ENCODE measurements around the gene MATK.

MATK gene

DNA sequence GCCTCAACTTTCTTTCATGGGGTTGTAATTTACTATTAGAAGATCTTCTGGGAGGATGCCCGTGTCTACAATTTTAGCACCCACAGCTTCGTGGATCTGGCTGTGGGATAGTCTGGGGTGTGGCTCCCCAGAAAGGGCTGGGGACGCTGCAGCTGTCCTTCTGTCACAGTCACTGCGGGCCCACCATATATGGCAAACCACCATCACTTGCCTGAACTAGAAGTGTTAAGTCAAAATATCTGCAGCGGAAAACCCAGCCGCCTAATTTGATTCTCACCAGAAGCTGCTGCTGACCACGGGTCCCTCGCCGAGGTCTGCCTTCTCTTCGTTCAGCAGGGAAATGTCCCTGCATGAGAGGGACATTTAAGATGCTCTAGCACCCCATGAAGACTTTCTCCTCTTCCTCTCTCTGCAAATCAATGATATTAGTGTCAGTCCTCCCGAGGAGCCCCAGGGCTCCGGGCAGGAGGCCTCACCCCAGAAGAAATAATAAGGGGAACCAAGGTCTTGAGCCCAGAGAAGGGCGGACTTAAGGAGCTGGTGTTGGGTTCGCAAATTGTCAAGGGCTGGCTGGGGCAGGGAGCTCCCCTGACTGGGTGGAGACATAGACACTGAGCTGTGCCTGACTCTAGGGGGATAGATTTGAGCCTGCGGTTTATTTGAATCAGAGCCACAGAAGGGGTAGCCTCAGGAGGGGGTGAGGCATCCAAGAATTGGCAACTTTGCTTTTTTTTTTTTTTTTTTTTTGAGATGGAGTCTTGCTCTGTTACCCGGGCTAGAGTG lies 3.0 kb upstream of the MATK start:
- DNase-seq (ENCODE audit: low spot score): no peak

- no peak for DNase-seq (ENCODE audit: low spot score)
Observed at GRCh38 chr19:3785451-3785937, 687 bp downstream of the MATK start.

DNA sequence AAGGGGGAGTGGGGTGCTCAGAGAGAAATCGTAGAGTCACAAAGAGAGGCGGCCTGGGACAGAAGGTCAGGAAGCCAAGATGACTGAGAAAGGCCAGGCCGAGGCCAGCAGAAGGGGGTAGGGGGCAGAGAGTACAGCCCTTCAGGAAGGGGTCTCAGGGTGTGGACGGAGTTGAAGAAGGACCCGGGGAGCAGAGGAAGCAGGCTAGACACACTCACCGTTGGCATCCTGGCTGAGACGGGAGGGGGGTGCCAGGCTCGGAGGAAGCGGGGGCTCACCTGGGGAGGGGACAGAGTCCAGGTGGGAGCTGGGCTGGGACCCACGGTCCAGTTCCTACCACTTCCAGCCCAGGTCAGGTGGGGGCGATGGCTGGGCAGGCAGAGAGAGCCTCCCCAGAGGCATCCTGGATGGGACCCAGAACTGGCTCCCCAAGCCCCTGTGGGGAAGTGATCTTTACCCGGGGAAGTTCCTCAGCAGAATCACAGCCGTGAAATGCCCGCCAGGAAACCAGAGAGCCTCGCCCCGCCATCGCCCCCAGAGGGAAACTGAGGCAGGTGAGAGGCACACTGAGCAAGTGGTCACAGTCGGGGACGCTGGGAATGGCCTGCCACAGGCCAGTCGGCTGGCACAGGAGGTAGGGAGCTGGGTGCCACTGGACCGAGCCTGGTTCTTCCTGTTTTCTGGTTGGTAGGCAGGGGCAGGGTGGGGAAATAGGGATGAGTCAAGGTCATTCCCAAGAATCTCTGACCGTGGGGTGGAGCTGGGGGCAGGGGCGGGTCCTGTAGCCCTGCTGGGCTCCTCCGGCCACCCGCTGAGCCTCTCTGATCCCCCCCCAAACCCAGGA lies 1.4 kb downstream of the MATK start:
- no peak for DNase-seq (ENCODE audit: low spot score)

DNA sequence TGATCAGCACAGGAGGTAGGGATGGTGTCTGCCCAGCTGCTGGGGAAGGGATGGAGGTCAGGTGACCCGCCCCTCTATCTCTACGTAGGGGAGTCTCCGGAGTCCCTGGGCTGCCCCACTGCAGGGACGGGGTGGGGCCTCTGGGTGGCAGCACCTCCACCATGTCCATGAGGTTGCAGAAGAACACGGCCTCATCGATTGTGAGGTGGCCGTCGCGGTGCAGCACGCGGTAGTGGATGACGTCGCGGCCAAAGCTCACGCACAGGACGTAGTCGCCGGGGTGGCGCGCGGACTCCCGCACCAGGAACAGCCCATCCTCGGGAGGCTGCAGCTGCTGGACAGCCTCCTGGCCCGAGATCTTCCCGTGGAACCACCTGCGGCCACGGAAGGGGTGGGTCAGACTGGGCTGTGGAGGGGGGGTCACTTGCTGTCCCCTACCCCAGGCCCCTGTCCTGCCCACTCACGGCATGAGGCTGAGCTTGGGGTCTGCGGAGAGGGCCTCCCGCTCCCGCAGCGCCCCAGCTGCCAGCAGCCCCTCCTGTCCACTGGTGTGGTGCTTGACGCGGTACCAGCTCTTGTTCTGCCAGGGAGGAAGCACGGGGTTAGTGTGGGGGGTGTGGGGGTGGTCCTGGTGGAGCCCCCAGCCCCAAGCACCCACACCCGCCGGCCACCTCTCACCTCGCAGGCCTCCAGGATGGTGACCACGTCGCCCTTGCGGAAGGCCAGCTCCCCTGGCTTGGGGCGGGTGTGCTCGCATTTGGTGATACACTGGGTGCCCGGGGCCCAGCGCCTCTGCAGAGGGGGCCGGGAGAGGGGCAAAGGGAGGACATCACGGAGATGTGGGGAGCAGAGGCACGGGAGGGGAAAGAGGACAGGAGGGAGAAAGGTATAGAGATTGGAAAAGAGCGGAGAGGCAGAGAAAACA lies 2.3 kb downstream of the MATK start:
- no peak for DNase-seq (ENCODE audit: low spot score)

GRCh38 chr19:3782903-3783302 lies 3.3 kb downstream of the MATK start:
- DNase-seq (ENCODE audit: low spot score): no peak

DNA sequence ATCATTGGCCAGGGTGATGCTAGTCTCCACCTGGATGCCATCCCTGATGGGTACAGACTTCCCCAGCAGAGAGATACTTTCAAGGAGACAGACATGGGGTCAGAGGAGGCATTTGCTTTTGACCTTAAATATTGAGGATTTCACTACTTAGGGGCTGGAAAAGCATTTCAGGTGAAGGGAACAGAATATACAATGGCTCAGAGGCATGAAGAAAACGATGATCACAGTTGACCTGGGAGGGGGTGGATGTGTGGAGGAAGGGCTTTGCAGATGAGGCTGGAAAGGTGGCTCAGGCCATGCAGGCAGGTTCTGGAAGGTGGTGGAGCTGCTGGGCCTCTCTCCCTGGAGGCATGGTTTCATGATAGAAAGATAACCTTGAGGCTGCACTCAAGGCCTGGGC lies 3.9 kb downstream of the MATK start:
- no peak for DNase-seq (ENCODE audit: low spot score)

GRCh38 chr19:3781603-3782002 lies 4.6 kb downstream of the MATK start:
- no peak for DNase-seq (ENCODE audit: low spot score)

DNA sequence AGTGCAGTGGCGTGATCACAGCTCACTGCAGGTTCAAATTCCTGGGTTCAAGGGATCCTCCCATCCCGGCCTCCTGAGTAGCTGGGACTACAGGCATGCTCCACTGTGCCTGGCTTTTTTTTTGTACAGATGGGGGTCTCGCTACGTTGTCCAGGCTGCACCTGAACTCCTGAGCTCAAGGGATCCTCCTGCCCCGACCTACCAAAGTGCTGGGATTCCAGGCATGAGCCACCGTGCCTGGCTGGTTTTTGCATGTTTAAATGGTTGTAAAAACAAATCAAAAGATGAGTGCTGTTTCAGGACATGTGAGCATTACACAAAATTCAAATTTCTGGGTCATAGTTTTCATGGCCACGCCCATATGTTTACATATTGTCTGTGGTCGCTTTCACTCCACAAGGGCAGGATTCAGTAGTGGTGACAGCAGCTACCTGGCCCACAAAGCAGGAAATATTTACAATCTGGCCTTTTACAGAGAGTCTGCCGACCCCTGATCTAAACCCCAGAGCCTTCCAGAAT lies 5.3 kb downstream of the MATK start:
- no peak for DNase-seq (ENCODE audit: low spot score)

- no peak for DNase-seq (ENCODE audit: low spot score)
Observed at GRCh38 chr19:3778899-3779723, 7.1 kb downstream of the MATK start.

DNA sequence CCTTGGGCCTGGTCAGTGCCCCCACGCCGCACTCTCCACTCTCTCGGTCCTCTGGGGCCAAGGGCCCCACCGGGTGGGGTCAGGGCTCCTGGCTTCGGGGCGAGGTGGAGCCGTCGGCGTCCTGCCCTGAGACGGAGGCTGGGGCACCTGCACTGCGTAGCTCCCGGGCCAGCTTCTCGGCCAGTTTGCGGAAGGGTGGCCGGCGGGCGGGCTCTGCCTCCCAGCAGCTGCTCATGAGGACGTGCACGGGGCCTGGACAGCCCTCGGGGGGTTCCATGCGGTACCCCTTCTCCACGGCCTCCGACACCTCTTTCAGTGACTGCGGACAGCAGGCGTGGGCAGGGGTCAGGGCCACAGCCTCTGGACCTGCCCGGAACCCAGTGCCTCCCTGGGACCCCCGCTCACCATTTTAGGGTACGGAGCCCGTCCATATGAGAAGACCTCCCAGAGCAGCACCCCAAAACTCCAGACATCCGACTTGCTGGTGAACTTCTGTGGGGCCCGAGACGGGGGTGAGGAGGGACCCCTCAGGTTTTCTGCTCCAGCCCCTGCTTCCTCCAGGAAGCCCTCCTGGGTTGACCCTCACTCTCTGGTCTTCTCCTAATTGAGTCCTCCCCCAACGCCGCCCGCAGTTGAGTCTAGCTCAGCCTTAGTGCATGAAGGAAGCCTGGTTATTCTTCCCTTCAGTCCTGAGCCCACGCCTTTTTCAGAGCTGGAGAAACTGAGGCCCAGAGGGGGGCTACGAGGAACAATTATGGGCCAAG lies 7.9 kb downstream of the MATK start:
- DNase-seq (ENCODE audit: low spot score): no peak

DNA sequence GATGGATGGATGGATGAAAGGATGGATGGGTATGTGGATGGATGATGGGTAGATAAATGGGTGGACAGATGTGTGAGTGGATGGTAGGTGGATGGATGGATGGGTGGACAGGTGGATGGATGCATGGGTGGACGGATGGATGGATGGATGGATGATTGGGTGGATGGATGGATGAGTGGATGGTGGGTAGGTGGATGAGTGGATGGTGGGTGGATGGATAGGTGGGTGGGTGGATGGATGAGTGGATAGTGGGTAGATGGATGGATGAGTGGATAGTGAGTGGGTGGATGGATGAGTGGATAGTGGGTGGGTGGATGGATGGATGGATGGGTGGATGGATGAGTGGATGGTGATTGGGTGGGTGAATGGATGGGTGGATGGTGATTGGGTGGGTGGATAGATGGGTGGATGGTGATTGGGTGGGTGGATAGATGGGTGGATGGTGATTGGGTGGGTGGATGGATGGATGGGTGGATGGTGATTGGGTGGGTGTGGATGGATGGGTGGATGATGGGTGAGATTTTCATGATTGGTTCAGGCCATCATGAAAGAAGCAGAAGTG lies 9.6 kb downstream of the MATK start:
- DNase-seq (ENCODE audit: low spot score): no peak

DNA sequence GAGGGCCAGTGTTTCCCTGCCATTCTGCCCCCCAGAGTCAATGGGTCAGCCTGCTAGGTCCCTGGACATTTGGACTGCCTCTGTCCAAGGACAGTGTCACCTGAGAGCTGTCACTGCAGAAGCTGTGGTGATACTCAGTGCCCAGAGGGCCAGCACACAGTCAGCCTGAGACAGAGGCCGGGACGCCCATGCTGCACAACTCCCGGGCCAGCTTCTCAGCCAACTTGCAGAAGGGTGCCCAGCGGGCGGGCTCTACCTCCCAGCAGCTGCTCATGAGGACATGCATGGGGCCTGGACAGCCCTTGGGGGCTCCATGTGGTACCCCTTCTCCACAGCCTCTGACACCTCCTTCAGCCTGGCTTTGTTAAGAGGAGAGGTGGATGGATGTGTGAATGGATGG lies 10.3 kb downstream of the MATK start:
- no peak for DNase-seq (ENCODE audit: low spot score)

- DNase-seq (ENCODE audit: low spot score): no peak
Observed at GRCh38 chr19:3775374-3775711, 10.8 kb downstream of the MATK start.

GRCh38 chr19:3774621-3775373 lies 11.4 kb downstream of the MATK start:
- no peak for DNase-seq (ENCODE audit: low spot score)

- DNase-seq (ENCODE audit: low spot score): no peak
Observed at GRCh38 chr19:3773814-3774515, 12.2 kb downstream of the MATK start.

- DNase-seq (ENCODE audit: low spot score): no peak
Observed at GRCh38 chr19:3771906-3772455, 14.2 kb downstream of the MATK start, which contains the start of gene RAX2. Gene RAX2, minus strand, starts transcription at chr19:3772228. Its CDS starts 486 bp downstream, at chr19:3771742.

- DNase-seq (ENCODE audit: low spot score): no peak
Observed at GRCh38 chr19:3771000-3771905, 14.9 kb downstream of the MATK start.

Data from hepatic stellate cell (primary cell).